Thyroid gland (tissue), 4 donors: ENCODE measurements around the gene CSRNP3. TPM values are rescaled to one million over a fixed set of nuclear protein-coding genes. Genes with fewer than 3 reads are reported as not detected.
A peak's percentile ranks its signal among the peaks of the same experiment; 100 is the strongest.

Source experiments
- DNase-seq, 2 donors: peaks; one replicate each; pipeline ENCODE4 v3.0.0-alpha.2; 2019
- H3K27ac ChIP-seq, 3 donors: fragments of 200-600 bp; sonication (generic); 1 replicate in 2 of 3; 2 replicates in 1 of 3; pipeline ENCODE4 v1.5.1; 2016 to 2019; ENCODE audit warnings: mild to moderate bottlenecking in 1 of 3, moderate library complexity in 1 of 3
- H3K27me3 ChIP-seq: fragments of 200-600 bp; sonication (generic); one replicate; pipeline ENCODE4 v1.5.1; 2019
- H3K36me3 ChIP-seq, 2 donors: fragments of 200-600 bp; sonication (generic); one replicate each; pipeline ENCODE4 v1.5.1; 2016 to 2019
- H3K4me1 ChIP-seq, 2 donors: fragments of 200-600 bp; sonication (generic); one replicate each; pipeline ENCODE4 v1.5.1; 2017 to 2019
- H3K4me3 ChIP-seq, 3 donors: fragments of 200-600 bp; sonication (generic); replicated peaks in 1 of 3; 1 replicate in 2 of 3; 2 replicates in 1 of 3; pipeline ENCODE4 v1.5.1; 2016; ENCODE audit warnings: mild to moderate bottlenecking in 1 of 3
- H3K9me3 ChIP-seq: fragments of 200-600 bp; sonication (generic); one replicate; pipeline ENCODE4 v1.5.1; 2017
- POLR2A ChIP-seq, 2 donors: fragments of 450-650 bp; IDR thresholded peaks; one replicate each; pipeline ENCODE4 v1.6.1; 2017; ENCODE audit warnings: antibody characterized with exemption in 2 of 2, mild to moderate bottlenecking in 2 of 2, moderate library complexity in 1 of 2
- WGBS, 2 donors: methylation state at CpG; one replicate each; pipeline ENCODE4 v1.1.5; 2017; 5-methylcytosine and 5-hydroxymethylcytosine counted together
- intact Hi-C: fragments of 100-400 bp; cut with DNase I; formaldehyde crosslinking; loops from one replicate; pipeline ENCODE4 v1.15.1; 2023
- total RNA-seq, 4 donors: library from RNA; depleted of rRNA; stranded (reverse); fragments of >200 nt; gene quantifications; one replicate each; pipeline ENCODE4 v1.2.3, GENCODE V29; 2016
- TF ChIP-seq, protein P1 (sequence below), 6 experiments: fragments of 200-600 bp in 3 of 6; fragments of 450-650 bp in 3 of 6; sonication (generic) in 3 of 6; IDR thresholded peaks; one replicate each; pipeline ENCODE4 v1.5.1; 2016 to 2019; ENCODE audit warnings: antibody characterized with exemption in 6 of 6, mild to moderate bottlenecking in 2 of 6, inconsistent platforms in 1 of 6, moderate library complexity in 1 of 6

CSRNP3 gene
- total RNA-seq, 4 donors from 2014 or later, result 6.0 to 16.5 (median 9.9) TPM

DNA sequence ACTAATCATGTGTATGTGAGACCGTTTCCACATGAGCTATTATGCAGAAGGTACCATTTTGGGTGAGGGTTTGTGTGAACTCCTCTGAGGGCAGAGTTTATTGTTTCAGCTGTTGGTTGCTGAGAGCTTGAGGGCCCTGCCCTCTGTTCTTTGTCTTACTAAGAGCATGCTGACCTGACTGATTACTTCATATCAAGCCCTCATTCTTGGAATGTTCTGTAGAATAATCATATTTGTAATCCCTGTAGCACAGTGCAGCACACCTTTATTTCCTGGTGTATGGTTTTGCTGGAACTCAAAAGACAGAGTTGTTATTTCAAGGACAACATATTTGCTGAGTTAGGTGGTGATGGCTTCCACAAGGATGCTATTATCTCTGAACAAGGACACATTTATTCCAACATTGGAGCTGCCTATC lies 206.1 kb downstream of the CSRNP3 start:
- intact Hi-C loops, result no loop called here
- Histone ChIP-seq H3K36me3 (no peaks in the 10 kb centered on the region), H3K4me3 (no peak overlapping the region), H3K9me3 (no peaks in the 10 kb centered on the region), H3K27me3 (no peaks in the 10 kb centered on the region), H3K27ac (no peak overlapping the region), H3K4me1 (peaks cover 3 to 11% of the 10 kb centered on the region in 2 donors)
- TF ChIP-seq, protein P1, sequence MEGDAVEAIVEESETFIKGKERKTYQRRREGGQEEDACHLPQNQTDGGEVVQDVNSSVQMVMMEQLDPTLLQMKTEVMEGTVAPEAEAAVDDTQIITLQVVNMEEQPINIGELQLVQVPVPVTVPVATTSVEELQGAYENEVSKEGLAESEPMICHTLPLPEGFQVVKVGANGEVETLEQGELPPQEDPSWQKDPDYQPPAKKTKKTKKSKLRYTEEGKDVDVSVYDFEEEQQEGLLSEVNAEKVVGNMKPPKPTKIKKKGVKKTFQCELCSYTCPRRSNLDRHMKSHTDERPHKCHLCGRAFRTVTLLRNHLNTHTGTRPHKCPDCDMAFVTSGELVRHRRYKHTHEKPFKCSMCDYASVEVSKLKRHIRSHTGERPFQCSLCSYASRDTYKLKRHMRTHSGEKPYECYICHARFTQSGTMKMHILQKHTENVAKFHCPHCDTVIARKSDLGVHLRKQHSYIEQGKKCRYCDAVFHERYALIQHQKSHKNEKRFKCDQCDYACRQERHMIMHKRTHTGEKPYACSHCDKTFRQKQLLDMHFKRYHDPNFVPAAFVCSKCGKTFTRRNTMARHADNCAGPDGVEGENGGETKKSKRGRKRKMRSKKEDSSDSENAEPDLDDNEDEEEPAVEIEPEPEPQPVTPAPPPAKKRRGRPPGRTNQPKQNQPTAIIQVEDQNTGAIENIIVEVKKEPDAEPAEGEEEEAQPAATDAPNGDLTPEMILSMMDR (IDR thresholded peaks at IDR 0.05), result no peak
- TF ChIP-seq POLR2A (IDR thresholded peaks at IDR 0.05), result no peak
- no peak for DNase-seq
- WGBS, 2 donors, result 41 to 54% methylated on average over 1 of the region's 1 CpG

DNA sequence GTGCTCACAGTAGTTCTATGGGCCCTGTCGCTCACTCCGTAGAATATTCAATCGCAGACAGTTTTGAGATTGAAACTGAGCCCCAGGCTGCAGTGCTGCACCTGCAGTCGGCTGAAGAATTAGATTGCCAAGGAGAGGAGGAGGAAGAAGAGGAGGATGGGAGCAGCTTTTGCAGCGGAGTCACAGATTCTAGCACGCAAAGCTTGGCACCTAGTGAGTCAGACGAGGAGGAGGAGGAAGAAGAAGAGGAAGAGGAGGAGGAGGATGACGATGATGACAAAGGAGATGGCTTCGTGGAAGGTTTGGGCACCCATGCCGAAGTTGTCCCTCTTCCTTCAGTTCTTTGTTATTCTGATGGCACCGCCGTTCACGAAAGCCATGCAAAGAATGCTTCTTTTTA lies 209.4 kb downstream of the CSRNP3 start:
- H3K36me3 ChIP-seq, result no peaks in the 10 kb centered on the region
- H3K4me1 ChIP-seq, result peaks cover 29 to 39% of the 10 kb centered on the region in 2 donors
- no peak for DNase-seq
- no peak for TF ChIP-seq POLR2A (IDR thresholded peaks at IDR 0.05)
- TF ChIP-seq, protein P1 (IDR thresholded peaks at IDR 0.05), result no peak
- no peak overlapping the region for H3K27ac ChIP-seq
- 94 to 95% methylated on average over 13 of the region's 13 CpGs for WGBS, 2 donors
- no peak overlapping the region for H3K4me3 ChIP-seq
- H3K27me3 ChIP-seq, result no peaks in the 10 kb centered on the region
- intact Hi-C loops, result no loop called here
- no peaks in the 10 kb centered on the region for H3K9me3 ChIP-seq

DNA sequence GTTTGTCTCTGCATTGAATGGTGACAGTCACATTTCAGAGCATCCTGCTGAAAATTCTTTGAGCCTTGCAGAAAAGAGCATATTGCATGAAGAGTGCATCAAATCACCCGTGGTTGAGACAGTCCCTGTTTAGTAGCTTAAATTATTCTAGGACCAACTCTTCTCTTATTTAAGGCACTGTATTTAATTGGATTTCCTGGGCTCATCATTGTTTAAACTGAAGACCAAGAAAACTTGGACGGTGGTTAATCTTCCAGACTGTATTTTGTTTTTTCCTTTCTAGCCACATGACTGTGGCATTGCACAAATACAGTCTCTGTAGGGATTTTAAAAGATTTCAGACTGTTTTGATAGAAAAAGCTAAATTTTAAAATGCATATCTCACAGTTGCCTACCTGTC lies 210.1 kb downstream of the CSRNP3 start:
- H3K4me1 ChIP-seq, result peaks cover 36 to 46% of the 10 kb centered on the region in 2 donors
- H3K9me3 ChIP-seq, result no peaks in the 10 kb centered on the region
- no peak for DNase-seq
- 82 to 85% methylated on average over 2 of the region's 2 CpGs for WGBS, 2 donors
- H3K36me3 ChIP-seq, result no peaks in the 10 kb centered on the region
- TF ChIP-seq POLR2A (IDR thresholded peaks at IDR 0.05), result no peak
- TF ChIP-seq, protein P1 (IDR thresholded peaks at IDR 0.05), result no peak
- H3K4me3 ChIP-seq, result no peak overlapping the region
- H3K27me3 ChIP-seq, result no peaks in the 10 kb centered on the region
- intact Hi-C loops, result no loop called here
- H3K27ac ChIP-seq, result no peak overlapping the region

DNA sequence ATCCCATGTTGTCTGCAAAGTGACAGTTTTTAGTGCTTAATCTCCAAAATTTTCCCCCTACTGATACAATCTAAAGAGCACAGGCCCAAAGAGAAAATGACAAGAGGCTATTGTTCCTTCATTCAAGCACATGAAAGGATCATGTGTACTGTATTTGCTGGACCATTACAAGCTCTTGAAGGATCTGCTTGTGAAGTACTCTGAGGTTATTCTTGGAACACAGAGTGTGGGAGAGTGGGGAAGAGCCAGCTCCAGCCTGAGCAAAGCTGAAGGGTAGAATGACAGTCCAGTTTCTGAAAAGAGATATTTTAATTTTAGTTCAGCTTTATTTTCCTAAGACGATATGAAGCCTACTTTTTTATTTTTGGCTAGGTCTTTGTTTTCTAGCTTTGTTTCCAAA lies 212.3 kb downstream of the CSRNP3 start:
- DNase-seq, result peak; percentile 61 to 67
- H3K9me3 ChIP-seq, result no peaks in the 10 kb centered on the region
- H3K4me3 ChIP-seq, result no peak overlapping the region
- intact Hi-C loops, result no loop called here
- H3K4me1 ChIP-seq, result peaks cover 36 to 39% of the 10 kb centered on the region in 2 donors
- no peaks in the 10 kb centered on the region for H3K27me3 ChIP-seq
- peak overlapping the region; percentile 76 to 82 (median 77) for H3K27ac ChIP-seq
- TF ChIP-seq, protein P1 (IDR thresholded peaks at IDR 0.05), result peak in 1 of 6 experiments; percentile 6
- TF ChIP-seq POLR2A (IDR thresholded peaks at IDR 0.05), result peak in 1 of 2 donors; percentile 30
- H3K36me3 ChIP-seq, result no peaks in the 10 kb centered on the region
- 9 to 15% methylated on average over 1 of the region's 1 CpG for whole genome bisulfite sequencing, 2 donors

DNA sequence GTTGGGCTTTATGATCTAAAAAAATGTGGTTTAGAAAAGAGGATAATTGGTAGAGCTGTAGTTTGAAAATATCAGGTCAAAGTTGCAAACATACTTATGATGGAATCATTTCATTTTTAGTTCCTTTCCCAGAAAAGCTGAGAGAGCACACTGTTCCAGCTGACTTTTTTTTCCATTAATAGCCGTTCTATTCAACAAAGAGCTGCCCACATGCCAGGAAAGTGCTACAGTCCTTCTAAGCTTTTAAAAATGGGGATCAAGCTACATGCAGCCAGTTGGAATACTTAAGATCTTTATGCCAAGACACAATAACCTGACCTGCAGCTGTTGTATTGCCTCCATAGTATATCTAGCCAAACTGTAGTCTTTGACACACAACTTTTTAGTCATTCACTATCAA lies 213.0 kb downstream of the CSRNP3 start:
- WGBS, 2 donors, result 3 to 10% methylated on average over 1 of the region's 1 CpG
- DNase-seq, result peak; percentile 24 to 25
- Histone ChIP-seq H3K36me3 (no peaks in the 10 kb centered on the region), H3K4me3 (no peak overlapping the region), H3K9me3 (no peaks in the 10 kb centered on the region), H3K27me3 (no peaks in the 10 kb centered on the region), H3K4me1 (peaks cover 36 to 39% of the 10 kb centered on the region in 2 donors), H3K27ac (peak overlapping the region; percentile 76 to 82 (median 77))
- intact Hi-C loops, result no loop called here
- TF ChIP-seq, protein P1 (IDR thresholded peaks at IDR 0.05), result no peak
- no peak for TF ChIP-seq POLR2A (IDR thresholded peaks at IDR 0.05)
